ENCODE data around the gene GRM1.

The GRM1 gene

DNA sequence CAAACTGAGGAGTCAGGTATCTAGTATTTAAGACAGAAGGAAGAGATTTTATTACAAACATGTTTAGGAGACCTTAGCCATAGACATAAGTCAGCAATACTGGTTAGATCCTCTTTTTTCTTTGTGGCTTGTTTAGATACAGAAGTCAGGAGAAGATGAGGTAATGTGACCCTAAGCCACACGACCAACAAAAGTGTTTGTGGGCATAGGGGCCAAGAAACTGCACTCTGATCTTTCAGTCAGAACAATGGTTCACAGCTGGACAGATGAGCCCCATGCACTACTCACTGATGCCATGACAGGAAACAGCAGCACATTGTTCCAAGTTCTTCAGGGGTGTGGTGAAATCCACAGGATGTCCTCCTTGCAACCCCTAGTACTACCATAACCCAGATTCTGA is 276.2 kb downstream of the GRM1 start:
- Histone ChIP-seq H3K4me1 (ENCODE audit: insufficient read depth, low read length, poor library complexity, severe bottlenecking) (peaks cover 38% of the 10 kb centered on the region), H3F3A (ENCODE audit: low read depth) (no peaks in the 10 kb centered on the region), H3K4me3 (ENCODE audit: low read length, poor library complexity, severe bottlenecking) (no peak overlapping the region), H3K36me3 (ENCODE audit: insufficient read depth, low read length) (no peaks in the 10 kb centered on the region), H3K4me2 (ENCODE audit: low read depth, low read length, poor library complexity, severe bottlenecking) (peak overlapping the region; percentile 33), H3K27me3 (ENCODE audit: insufficient read depth, low read length, poor library complexity, severe bottlenecking) (no peaks in the 10 kb centered on the region), H3K9me2 (replicated peaks; ENCODE audit: low read depth, low read length) (no peaks in the 10 kb centered on the region), H3K9me3 (ENCODE audit: insufficient read depth, low read depth, low read length) (no peaks in the 10 kb centered on the region), H4K20me1 (ENCODE audit: insufficient read depth, low read length, poor library complexity, severe bottlenecking) (no peaks in the 10 kb centered on the region), H2AFZ (ENCODE audit: low read length) (no peak overlapping the region), H3K79me2 (ENCODE audit: insufficient read depth, low read length) (no peaks in the 10 kb centered on the region), H3K9ac (ENCODE audit: low read depth, low read length, poor library complexity, severe bottlenecking) (no peak overlapping the region)
- TF ChIP-seq EZH2phosphoT487 (IDR thresholded peaks at IDR 0.05; ENCODE audit: borderline replicate concordance), result no peak
- TF ChIP-seq, protein P1, sequence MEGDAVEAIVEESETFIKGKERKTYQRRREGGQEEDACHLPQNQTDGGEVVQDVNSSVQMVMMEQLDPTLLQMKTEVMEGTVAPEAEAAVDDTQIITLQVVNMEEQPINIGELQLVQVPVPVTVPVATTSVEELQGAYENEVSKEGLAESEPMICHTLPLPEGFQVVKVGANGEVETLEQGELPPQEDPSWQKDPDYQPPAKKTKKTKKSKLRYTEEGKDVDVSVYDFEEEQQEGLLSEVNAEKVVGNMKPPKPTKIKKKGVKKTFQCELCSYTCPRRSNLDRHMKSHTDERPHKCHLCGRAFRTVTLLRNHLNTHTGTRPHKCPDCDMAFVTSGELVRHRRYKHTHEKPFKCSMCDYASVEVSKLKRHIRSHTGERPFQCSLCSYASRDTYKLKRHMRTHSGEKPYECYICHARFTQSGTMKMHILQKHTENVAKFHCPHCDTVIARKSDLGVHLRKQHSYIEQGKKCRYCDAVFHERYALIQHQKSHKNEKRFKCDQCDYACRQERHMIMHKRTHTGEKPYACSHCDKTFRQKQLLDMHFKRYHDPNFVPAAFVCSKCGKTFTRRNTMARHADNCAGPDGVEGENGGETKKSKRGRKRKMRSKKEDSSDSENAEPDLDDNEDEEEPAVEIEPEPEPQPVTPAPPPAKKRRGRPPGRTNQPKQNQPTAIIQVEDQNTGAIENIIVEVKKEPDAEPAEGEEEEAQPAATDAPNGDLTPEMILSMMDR (conservative IDR thresholded peaks at IDR 0.05; ENCODE audit: low read length), result no peak

DNA sequence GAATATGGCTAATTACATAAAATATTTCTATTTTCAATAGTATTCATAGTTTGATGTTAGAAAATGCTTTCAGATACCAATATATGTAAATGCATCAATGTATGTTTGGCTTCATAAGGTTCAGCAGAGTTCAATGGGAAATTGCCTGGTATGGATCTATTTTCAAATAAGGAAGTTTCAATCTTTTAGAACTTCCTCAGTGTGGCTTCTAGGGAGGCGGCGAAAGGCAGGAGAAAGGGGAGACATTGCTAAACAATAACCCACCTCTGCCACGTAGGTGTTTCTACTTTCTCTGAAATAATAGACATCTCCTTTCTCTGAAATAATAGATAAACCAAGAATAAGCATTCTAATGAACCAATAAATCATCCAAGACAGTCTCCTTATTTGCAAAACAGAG is 277.1 kb downstream of the GRM1 start:
- Histone ChIP-seq H3K79me2 (ENCODE audit: insufficient read depth, low read length) (no peaks in the 10 kb centered on the region), H3K4me2 (ENCODE audit: low read depth, low read length, poor library complexity, severe bottlenecking) (no peak overlapping the region), H3F3A (ENCODE audit: low read depth) (no peaks in the 10 kb centered on the region), H3K4me3 (ENCODE audit: low read length, poor library complexity, severe bottlenecking) (no peak overlapping the region), H3K9me2 (replicated peaks; ENCODE audit: low read depth, low read length) (no peaks in the 10 kb centered on the region), H3K27me3 (ENCODE audit: insufficient read depth, low read length, poor library complexity, severe bottlenecking) (no peaks in the 10 kb centered on the region), H3K36me3 (ENCODE audit: insufficient read depth, low read length) (no peaks in the 10 kb centered on the region), H3K9me3 (ENCODE audit: insufficient read depth, low read depth, low read length) (no peaks in the 10 kb centered on the region), H4K20me1 (ENCODE audit: insufficient read depth, low read length, poor library complexity, severe bottlenecking) (no peaks in the 10 kb centered on the region), H3K4me1 (ENCODE audit: insufficient read depth, low read length, poor library complexity, severe bottlenecking) (peaks cover 33% of the 10 kb centered on the region), H3K9ac (ENCODE audit: low read depth, low read length, poor library complexity, severe bottlenecking) (no peak overlapping the region), H2AFZ (ENCODE audit: low read length) (no peak overlapping the region)
- TF ChIP-seq, protein P1 (conservative IDR thresholded peaks at IDR 0.05; ENCODE audit: low read length), result no peak
- no peak for TF ChIP-seq EZH2phosphoT487 (IDR thresholded peaks at IDR 0.05; ENCODE audit: borderline replicate concordance)

- no peak for TF ChIP-seq EZH2phosphoT487 (IDR thresholded peaks at IDR 0.05; ENCODE audit: borderline replicate concordance)
- TF ChIP-seq, protein P1 (conservative IDR thresholded peaks at IDR 0.05; ENCODE audit: low read length), result no peak
- H4K20me1 ChIP-seq (ENCODE audit: insufficient read depth, low read length, poor library complexity, severe bottlenecking), result no peaks in the 10 kb centered on the region
- no peak overlapping the region for H3K9ac ChIP-seq (ENCODE audit: low read depth, low read length, poor library complexity, severe bottlenecking)
- no peaks in the 10 kb centered on the region for H3K9me2 ChIP-seq (replicated peaks; ENCODE audit: low read depth, low read length)
- H3K4me2 ChIP-seq (ENCODE audit: low read depth, low read length, poor library complexity, severe bottlenecking), result no peak overlapping the region
- H3K4me1 ChIP-seq (ENCODE audit: insufficient read depth, low read length, poor library complexity, severe bottlenecking), result no peaks in the 10 kb centered on the region
- no peak overlapping the region for H3K4me3 ChIP-seq (ENCODE audit: low read length, poor library complexity, severe bottlenecking)
- no peaks in the 10 kb centered on the region for H3F3A ChIP-seq (ENCODE audit: low read depth)
- H3K27me3 ChIP-seq (ENCODE audit: insufficient read depth, low read length, poor library complexity, severe bottlenecking), result no peaks in the 10 kb centered on the region
- no peaks in the 10 kb centered on the region for H3K79me2 ChIP-seq (ENCODE audit: insufficient read depth, low read length)
- H3K9me3 ChIP-seq (ENCODE audit: insufficient read depth, low read depth, low read length), result no peaks in the 10 kb centered on the region
- no peak overlapping the region for H2AFZ ChIP-seq (ENCODE audit: low read length)
- H3K36me3 ChIP-seq (ENCODE audit: insufficient read depth, low read length), result no peaks in the 10 kb centered on the region
Observed at GRCh38 chr6:146310628-146311027, 281.8 kb downstream of the GRM1 start.

Data from Loucy (cell line).